Endothelial cell of umbilical vein (primary cell): Measurements from ENCODE around the gene NRXN3. TPM values are rescaled to one million over a fixed set of nuclear protein-coding genes. Genes with fewer than 3 reads are reported as not detected.

ENCODE experiments used
- BruUV-seq: library from RNA; stranded (reverse); fragments of 400-500 nt; replicated peaks from 2 replicates; lab custom pipeline; 2021; lab: Mats Ljungman, UMichigan
- CTCF ChIA-PET: fragments of 300-600, 350-600 bp; sonication (Branson Sonifier 250); formaldehyde crosslinking; loops from one replicate; lab custom pipeline; 2021; ENCODE audit warnings: antibody characterized with exemption, inconsistent platforms; lab: Charles Lee
- POLR2A ChIA-PET: fragments of 300-600, 350-600 bp; sonication (Branson Sonifier 250); formaldehyde crosslinking; loops from one replicate; lab custom pipeline; 2021; ENCODE audit warnings: antibody characterized with exemption, inconsistent platforms; lab: Charles Lee
- DNase-seq: peaks from one replicate; pipeline ENCODE4 v3.0.0-alpha.2; 2011; ENCODE audit warnings: low read depth, low spot score
- FAIRE-seq: peaks from 2 replicates; lab custom pipeline; 2011; peaks lifted over from hg19 to GRCh38; lab: Jason Lieb, UNC
- H2AFZ ChIP-seq: 2 replicates; pipeline ENCODE4 v1.6.0; 2012; ENCODE audit warnings: low read depth, low read length, control low read depth, inconsistent platforms
- H3K27ac ChIP-seq: 2 replicates; pipeline ENCODE4 v1.5.1; 2011; ENCODE audit warnings: low read depth, mild to moderate bottlenecking, control low read depth, low read length, moderate library complexity; ENCODE audit not compliant: insufficient read depth
- H3K27me3 ChIP-seq, 2 experiments: 2 replicates each; pipeline versions ENCODE4 v1.6.0 to v1.6.1; 2011; ENCODE audit warnings: low read length in 2 of 2, mixed read lengths in 1 of 2; ENCODE audit not compliant: control insufficient read depth in 2 of 2, insufficient read depth in 2 of 2
- H3K36me3 ChIP-seq, 2 experiments: 2 replicates in 1 of 2; 3 replicates in 1 of 2; pipeline ENCODE4 v1.5.1; 2011; ENCODE audit warnings: low read length in 2 of 2, mild to moderate bottlenecking in 1 of 2, moderate library complexity in 1 of 2; ENCODE audit not compliant: control insufficient read depth in 2 of 2, insufficient read depth in 2 of 2; ENCODE audit errors: extremely low read depth in 1 of 2
- H3K4me1 ChIP-seq: 3 replicates; pipeline ENCODE4 v1.5.1; 2011; ENCODE audit warnings: mild to moderate bottlenecking, low read length; ENCODE audit not compliant: control insufficient read depth, insufficient read depth; ENCODE audit errors: extremely low read depth
- H3K4me2 ChIP-seq: 2 replicates; pipeline ENCODE4 v1.6.1; 2011; ENCODE audit warnings: low read length, control low read depth, mixed read lengths; ENCODE audit not compliant: insufficient read depth
- H3K4me3 ChIP-seq, 3 experiments: fragments of 200-600 bp in 1 of 3; sonication (generic), shearing (Covaris generic) in 1 of 3; replicated peaks in 1 of 3; 2 replicates each; pipeline ENCODE4 v1.5.1; 2011 to 2016; ENCODE audit warnings: control low read depth in 3 of 3, low read length in 3 of 3, mild to moderate bottlenecking in 2 of 3, inconsistent platforms in 1 of 3, low read depth in 1 of 3, moderate library complexity in 1 of 3; ENCODE audit not compliant: insufficient read depth in 1 of 3
- H3K79me2 ChIP-seq: 2 replicates; pipeline ENCODE4 v1.6.0; 2012; ENCODE audit warnings: low read length, inconsistent platforms; ENCODE audit not compliant: control insufficient read depth, insufficient read depth
- H3K9ac ChIP-seq: replicated peaks from 2 replicates; pipeline ENCODE3; 2011; ENCODE audit warnings: low read length, control low read depth; ENCODE audit not compliant: insufficient read depth; ENCODE audit errors: extremely low read depth
- H3K9me1 ChIP-seq: replicated peaks from 3 replicates; pipeline ENCODE4 v1.6.0; 2011; ENCODE audit warnings: mild to moderate bottlenecking, low read length; ENCODE audit not compliant: control insufficient read depth, insufficient read depth; ENCODE audit errors: extremely low read depth
- H3K9me3 ChIP-seq: replicated peaks from 2 replicates; pipeline ENCODE4 v1.5.1; 2012; ENCODE audit warnings: low read length, inconsistent platforms; ENCODE audit not compliant: control insufficient read depth, insufficient read depth
- H4K20me1 ChIP-seq: replicated peaks from 2 replicates; pipeline ENCODE3; 2011; ENCODE audit warnings: mild to moderate bottlenecking, low read length; ENCODE audit not compliant: control insufficient read depth, insufficient read depth; ENCODE audit errors: extremely low read depth
- EZH2 ChIP-seq: IDR thresholded peaks from 2 replicates; pipeline ENCODE4 v1.6.1; 2012; ENCODE audit warnings: borderline replicate concordance, low read depth, mild to moderate bottlenecking, moderate library complexity, low read length, inconsistent platforms; ENCODE audit not compliant: severe bottlenecking
- FOS ChIP-seq: IDR thresholded peaks from 2 replicates; pipeline ENCODE4 v1.6.1; 2011; ENCODE audit warnings: mild to moderate bottlenecking, low read length, moderate library complexity, borderline replicate concordance; ENCODE audit not compliant: insufficient read depth
- GATA2 ChIP-seq: IDR thresholded peaks from 2 replicates; pipeline ENCODE4 v1.7.0; 2011; ENCODE audit warnings: low read depth, mild to moderate bottlenecking, moderate library complexity, mixed read lengths, low read length; ENCODE audit not compliant: insufficient read length, insufficient read depth
- JUN ChIP-seq: IDR thresholded peaks from 2 replicates; pipeline ENCODE4 v1.6.1; 2011; ENCODE audit warnings: borderline replicate concordance, low read depth; ENCODE audit not compliant: insufficient read length, insufficient read depth
- MYC ChIP-seq: IDR thresholded peaks from one replicate; pipeline ENCODE4 v1.6.1; 2011; ENCODE audit warnings: mild to moderate bottlenecking, low read depth, low read length
- POLR2A ChIP-seq: IDR thresholded peaks from 2 replicates; pipeline ENCODE4 v1.6.1; 2012; ENCODE audit warnings: low read depth, mild to moderate bottlenecking, control low read depth, low read length
- POLR2AphosphoS5 ChIP-seq: IDR thresholded peaks from 2 replicates; pipeline ENCODE4 v1.6.1; 2012; ENCODE audit warnings: low read depth, mild to moderate bottlenecking, control low read depth, low read length, moderate library complexity; ENCODE audit not compliant: insufficient read depth
- dilution Hi-C: fragments of 300-500 bp; cut with MboI; formaldehyde crosslinking; loops from one replicate; pipeline ENCODE4 v1.15.0; 2019; ENCODE audit warnings: low sequenced_read_pairs; ENCODE audit not compliant: extremely low pct_ligation_motif_present
- intact Hi-C: fragments of 100-400 bp; cut with micrococcal nuclease; formaldehyde crosslinking; loops from one replicate; pipeline ENCODE4 v1.10.0; 2022
- polyA plus RNA-seq, 4 experiments: library from polyadenylated mRNA; depleted of rRNA in 3 of 4; stranded (reverse) in 3 of 4; unstranded in 1 of 4; fragments of >200 nt; gene quantifications; 2 replicates each; pipeline versions ENCODE4 v1.2.1 to v1.2.3, GENCODE V29; 2011 to 2012; ENCODE audit warnings: missing spikeins in 1 of 4
- total RNA-seq: library from RNA; stranded (reverse); gene quantifications from 2 replicates; pipeline ENCODE4 v1.2.3, GENCODE V29; 2021
- TF ChIP-seq, protein P1 (sequence below), 2 donors: IDR thresholded peaks; 1 replicate in 1 of 2; 2 replicates in 1 of 2; pipeline ENCODE4 v1.5.1; 2011; ENCODE audit warnings: low read length in 2 of 2, mild to moderate bottlenecking in 2 of 2, moderate library complexity in 2 of 2, control low read depth in 1 of 2, inconsistent platforms in 1 of 2, low read depth in 1 of 2; ENCODE audit not compliant: insufficient read depth in 1 of 2; ENCODE audit errors: extremely low read depth in 1 of 2
- TF ChIP-seq, protein P2 (sequence below): IDR thresholded peaks from 2 replicates; pipeline ENCODE4 v1.6.1; 2011; ENCODE audit not compliant: insufficient read depth, insufficient read length

NRXN3 gene
- total and polyA plus RNA-seq, 2 donors (not counting 3 experiments of a cell fraction or from before 2014, with no cell fraction given) = 0.72 to 4.2 TPM

DNA sequence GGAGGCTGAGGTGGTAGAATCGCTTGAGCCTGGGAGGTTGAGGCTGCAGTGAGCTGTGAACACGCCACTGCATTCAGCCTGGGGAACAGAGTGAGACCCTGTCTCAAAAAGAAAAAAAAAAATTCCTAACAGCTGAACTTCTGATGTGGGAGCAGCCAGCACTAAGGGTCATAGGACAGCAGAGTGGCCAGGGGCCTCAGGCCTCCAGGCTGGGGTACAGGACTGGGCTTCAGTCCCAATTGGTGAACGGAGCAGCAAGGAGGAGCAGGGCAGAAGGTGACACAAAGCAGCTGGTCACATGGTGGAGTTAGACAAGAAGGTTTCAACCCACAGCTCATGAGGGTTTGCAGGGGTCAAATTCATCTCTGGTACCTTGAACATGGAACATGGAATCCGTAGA, 40.8 kb upstream of the NRXN3 start:
- dilution Hi-C loops = no loop called here
- Histone ChIP-seq H3K4me2 (no peak overlapping the region), H4K20me1 (no peaks in the 10 kb centered on the region), H3K4me3 (no peak overlapping the region), H2AFZ (no peak overlapping the region), H3K79me2 (no peaks in the 10 kb centered on the region), H3K27ac (no peak overlapping the region), H3K4me1 (no peaks in the 10 kb centered on the region), H3K9me1 (no peaks in the 10 kb centered on the region), H3K9me3 (no peaks in the 10 kb centered on the region), H3K36me3 (no peaks in the 10 kb centered on the region), H3K9ac (no peak overlapping the region), H3K27me3 (no peaks in the 10 kb centered on the region)
- no peak for DNase-seq
- BruUV-seq = no TSS peak
- TF ChIP-seq FOS (no peak), POLR2A (no peak), JUN (no peak), POLR2AphosphoS5 (no peak), EZH2 (no peak), GATA2 (no peak), MYC (no peak)
- TF ChIP-seq, protein P1, sequence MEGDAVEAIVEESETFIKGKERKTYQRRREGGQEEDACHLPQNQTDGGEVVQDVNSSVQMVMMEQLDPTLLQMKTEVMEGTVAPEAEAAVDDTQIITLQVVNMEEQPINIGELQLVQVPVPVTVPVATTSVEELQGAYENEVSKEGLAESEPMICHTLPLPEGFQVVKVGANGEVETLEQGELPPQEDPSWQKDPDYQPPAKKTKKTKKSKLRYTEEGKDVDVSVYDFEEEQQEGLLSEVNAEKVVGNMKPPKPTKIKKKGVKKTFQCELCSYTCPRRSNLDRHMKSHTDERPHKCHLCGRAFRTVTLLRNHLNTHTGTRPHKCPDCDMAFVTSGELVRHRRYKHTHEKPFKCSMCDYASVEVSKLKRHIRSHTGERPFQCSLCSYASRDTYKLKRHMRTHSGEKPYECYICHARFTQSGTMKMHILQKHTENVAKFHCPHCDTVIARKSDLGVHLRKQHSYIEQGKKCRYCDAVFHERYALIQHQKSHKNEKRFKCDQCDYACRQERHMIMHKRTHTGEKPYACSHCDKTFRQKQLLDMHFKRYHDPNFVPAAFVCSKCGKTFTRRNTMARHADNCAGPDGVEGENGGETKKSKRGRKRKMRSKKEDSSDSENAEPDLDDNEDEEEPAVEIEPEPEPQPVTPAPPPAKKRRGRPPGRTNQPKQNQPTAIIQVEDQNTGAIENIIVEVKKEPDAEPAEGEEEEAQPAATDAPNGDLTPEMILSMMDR (IDR thresholded peaks at IDR 0.05; ENCODE audit: extremely low read depth in 1 of 2, insufficient read depth in 1 of 2, low read depth in 1 of 2, low read length in 2 of 2) = no peak
- TF ChIP-seq, protein P2, sequence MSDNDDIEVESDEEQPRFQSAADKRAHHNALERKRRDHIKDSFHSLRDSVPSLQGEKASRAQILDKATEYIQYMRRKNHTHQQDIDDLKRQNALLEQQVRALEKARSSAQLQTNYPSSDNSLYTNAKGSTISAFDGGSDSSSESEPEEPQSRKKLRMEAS = no peak
- no peak for FAIRE-seq
- ChIA-PET CTCF (no interaction called here), POLR2A (no interaction called here)
- intact Hi-C loops = no loop called here
